GM12874 (cell line): ENCODE measurements around the gene RNF138.

ENCODE experiments used
- TF ChIP-seq, protein P1 (sequence below): IDR thresholded peaks from 2 replicates; pipeline ENCODE4 v1.5.1; 2011; ENCODE audit warnings: low read depth, mild to moderate bottlenecking, control low read depth, low read length, moderate library complexity; ENCODE audit not compliant: insufficient read depth

Gene RNF138

DNA sequence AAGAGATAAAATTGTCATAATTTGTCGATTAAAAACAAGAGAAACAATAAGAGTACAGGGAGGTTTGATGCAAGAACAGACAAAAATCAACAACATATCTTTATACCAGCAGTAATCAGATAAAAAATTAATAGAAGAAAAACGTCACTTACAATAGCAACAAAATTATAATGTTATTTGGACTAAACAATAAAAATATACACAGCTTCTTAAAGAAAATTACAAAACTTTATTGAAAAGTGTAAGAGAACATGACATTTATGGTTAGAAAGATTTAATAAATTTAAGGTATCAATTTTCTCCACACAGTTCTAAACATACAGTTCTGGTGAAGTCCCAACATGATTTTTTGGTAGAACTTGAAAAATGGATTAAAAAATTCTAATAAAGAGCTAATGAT lies 12.8 kb downstream of the RNF138 start:
- TF ChIP-seq, protein P1, sequence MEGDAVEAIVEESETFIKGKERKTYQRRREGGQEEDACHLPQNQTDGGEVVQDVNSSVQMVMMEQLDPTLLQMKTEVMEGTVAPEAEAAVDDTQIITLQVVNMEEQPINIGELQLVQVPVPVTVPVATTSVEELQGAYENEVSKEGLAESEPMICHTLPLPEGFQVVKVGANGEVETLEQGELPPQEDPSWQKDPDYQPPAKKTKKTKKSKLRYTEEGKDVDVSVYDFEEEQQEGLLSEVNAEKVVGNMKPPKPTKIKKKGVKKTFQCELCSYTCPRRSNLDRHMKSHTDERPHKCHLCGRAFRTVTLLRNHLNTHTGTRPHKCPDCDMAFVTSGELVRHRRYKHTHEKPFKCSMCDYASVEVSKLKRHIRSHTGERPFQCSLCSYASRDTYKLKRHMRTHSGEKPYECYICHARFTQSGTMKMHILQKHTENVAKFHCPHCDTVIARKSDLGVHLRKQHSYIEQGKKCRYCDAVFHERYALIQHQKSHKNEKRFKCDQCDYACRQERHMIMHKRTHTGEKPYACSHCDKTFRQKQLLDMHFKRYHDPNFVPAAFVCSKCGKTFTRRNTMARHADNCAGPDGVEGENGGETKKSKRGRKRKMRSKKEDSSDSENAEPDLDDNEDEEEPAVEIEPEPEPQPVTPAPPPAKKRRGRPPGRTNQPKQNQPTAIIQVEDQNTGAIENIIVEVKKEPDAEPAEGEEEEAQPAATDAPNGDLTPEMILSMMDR = no peak

DNA sequence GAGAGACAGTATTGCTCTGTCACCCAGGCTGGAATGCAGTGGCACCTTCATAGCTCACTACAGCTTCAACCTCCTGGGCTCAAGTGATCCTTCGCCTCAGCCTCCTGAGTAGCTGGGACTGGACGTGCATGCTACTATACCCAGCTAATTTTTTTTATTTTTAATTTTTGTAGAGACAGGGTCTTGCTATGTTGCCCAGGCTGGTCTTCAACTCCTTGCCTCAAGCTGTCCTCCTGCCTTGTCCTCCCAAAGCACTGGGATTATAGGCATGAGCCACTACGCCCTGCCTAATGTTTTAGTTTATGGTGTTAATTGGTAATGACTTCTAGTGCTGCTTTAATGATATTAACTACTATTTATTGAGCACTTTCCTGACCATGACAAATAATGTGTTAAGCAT lies 18.3 kb downstream of the RNF138 start:
- TF ChIP-seq, protein P1 = no peak

DNA sequence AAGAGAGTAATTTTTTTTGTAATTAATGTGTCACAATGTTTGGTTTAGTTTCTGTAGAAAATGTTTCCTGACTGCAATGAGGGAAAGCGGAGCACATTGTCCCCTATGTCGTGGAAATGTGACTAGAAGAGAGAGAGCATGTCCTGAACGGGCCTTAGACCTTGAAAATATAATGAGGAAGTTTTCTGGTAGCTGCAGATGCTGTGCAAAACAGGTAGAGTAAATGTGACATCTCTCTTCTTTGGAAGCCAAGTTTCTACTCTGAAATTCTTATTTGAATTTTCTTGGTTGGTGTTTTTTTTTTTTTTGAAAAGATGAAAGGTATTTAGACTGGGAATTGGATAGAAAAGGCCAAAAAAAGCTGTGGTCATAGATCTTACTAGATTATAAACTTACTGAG lies 20.0 kb downstream of the RNF138 start:
- TF ChIP-seq, protein P1 = no peak

DNA sequence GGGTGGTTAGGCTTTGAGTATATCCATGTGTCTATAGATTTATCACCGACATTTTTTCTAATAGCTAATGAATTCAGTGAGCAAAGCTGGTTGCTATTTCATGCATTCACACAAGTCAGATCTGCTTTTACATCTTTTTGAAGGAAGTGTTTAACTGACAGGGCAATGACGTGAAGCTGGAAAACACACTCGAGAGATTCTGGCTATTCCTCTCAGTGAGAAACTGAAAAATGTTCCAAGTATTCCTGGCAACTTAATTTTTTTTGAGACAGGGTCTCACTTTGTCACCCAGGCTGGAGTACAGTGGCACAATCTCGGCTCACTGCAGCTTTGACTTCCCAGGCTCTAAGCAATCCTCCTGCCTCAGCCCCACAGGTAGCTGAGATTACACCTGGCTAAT lies 21.2 kb downstream of the RNF138 start:
- TF ChIP-seq, protein P1 = no peak

DNA sequence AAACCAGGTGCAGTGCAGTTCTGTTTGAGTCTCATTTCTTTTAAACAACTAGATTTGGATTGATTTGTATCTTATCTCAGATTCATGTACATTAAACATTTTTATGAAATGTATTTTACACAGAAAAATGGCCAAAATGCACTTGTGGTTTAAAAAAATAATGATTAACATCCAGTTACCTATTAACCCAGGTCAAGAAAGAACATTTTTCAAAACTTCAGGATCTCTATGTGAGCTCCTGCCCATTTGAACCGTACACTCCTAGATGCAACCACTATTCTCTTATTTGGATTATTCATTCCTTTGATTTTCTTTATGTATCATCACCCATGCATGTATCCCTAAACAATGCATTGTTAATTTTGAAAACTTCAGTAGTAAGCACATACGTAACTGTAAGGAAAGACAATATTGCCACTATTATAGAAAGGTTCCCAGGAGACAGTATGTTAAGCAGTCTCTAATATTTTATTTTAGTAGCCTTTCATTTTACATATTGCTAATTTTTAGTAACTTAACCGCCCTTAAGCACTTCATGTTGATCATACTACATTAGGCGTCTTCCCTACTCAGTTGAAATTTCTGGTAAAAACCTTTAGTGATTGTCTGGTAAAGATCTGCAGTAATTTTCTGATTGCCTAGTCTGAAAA lies 22.7 kb downstream of the RNF138 start:
- TF ChIP-seq, protein P1 = no peak

DNA sequence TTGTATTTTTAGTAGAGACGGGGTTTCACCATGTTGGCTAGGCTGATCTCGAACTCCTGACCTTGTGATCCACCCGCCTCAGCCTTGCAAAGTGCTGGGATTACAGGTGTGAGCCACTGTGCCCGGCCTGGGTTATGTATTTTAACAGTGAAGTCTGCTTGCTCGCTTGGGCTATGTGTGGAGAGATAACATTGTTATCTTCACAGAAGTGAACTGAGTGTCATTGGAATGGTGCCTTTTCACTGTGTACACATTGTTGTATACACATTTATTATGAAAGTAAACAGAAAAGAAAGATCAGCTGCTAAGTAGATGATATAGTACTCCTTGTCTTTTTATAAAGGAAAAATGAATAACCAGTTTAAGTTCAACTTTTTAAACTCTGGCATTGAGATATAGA lies 30.4 kb downstream of the RNF138 start:
- TF ChIP-seq, protein P1 = no peak

DNA sequence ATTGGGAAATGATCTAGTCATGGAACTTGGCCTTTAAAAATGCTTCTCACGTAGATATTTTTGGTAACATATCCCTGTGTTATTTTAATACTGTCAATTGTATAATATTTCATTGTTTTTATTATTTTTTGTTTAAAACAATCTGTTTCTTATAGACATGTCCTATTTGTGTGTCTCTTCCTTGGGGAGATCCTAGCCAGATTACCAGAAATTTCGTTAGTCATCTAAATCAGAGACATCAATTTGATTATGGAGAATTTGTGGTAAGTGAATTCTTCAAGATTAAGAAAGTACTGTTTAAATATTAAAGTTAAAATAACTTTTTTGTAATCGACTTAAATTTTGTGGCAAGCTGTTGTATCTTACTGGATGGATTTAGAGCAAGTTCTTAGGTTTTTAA lies 34.9 kb downstream of the RNF138 start:
- TF ChIP-seq, protein P1 = no peak

DNA sequence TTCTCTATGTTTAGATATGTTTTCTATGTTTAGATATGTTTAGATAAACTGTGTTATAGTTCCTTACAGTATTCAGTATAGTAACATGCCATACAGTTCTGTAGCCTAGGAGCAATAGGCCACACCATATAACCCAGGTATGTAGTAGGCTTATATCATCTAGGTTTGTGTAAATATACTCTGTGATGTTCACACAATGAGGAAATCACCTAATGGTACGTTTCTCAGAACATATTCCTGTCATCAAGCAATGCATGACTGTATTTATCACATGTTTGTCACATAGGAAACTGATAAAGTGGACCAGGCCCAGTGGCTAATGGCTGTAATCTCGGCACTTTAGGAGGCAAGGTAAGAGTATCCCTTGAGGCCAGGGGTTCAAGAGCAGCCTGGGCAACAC lies 44.0 kb downstream of the RNF138 start:
- TF ChIP-seq, protein P1 = no peak
